ENCODE measurements around the gene ILKAP. TPM values are rescaled to one million over a fixed set of nuclear protein-coding genes. Genes with fewer than 3 reads are reported as not detected.

Gene ILKAP
- total RNA-seq, 2 experiments from 2014 or later: 42.1 to 43.3 TPM

- peaks cover 7% of the 10 kb centered on the region for H3K4me1 Mint-ChIP-seq (ENCODE audit: low read depth)
- CTCF ChIA-PET: no interaction called here
- no peak overlapping the region for H3K4me3 Mint-ChIP-seq
- POLR2A ChIA-PET: no interaction called here
- no peak overlapping the region for H3K27ac Mint-ChIP-seq
- no peaks in the 10 kb centered on the region for H3K27me3 Mint-ChIP-seq
- no peaks in the 10 kb centered on the region for H3K9me3 Mint-ChIP-seq
- H3K36me3 Mint-ChIP-seq (ENCODE audit: low read depth): peaks cover 2% of the 10 kb centered on the region
- no peak for TF ChIP-seq CTCF (IDR thresholded peaks at IDR 0.05)
- no peak for ATAC-seq
- no peak for DNase-seq
- intact Hi-C loops (cut with micrococcal nuclease): no loop called here
Observed at GRCh38 chr2:238226698-238227586, 23.4 kb upstream of the ILKAP start.

GRCh38 chr2:238225911-238226697 lies 22.6 kb upstream of the ILKAP start:
- CTCF ChIA-PET: no interaction called here

GRCh38 chr2:238225121-238225520 lies 21.6 kb upstream of the ILKAP start:
- peaks cover 2% of the 10 kb centered on the region for H3K36me3 Mint-ChIP-seq (ENCODE audit: low read depth)
- ATAC-seq (no peak), DNase-seq (no peak)
- no peaks in the 10 kb centered on the region for H3K4me1 Mint-ChIP-seq (ENCODE audit: low read depth)
- H3K4me3 Mint-ChIP-seq: no peak overlapping the region
- ChIA-PET POLR2A (interaction anchor here (0.7 to 1.0 kb wide), 2 partner anchors 9 to 11 kb away, joined by 3 read pairs; no protein-coding TSS in a partner anchor), CTCF (no interaction called here)
- no peaks in the 10 kb centered on the region for H3K27me3 Mint-ChIP-seq
- H3K27ac Mint-ChIP-seq: no peak overlapping the region
- H3K9me3 Mint-ChIP-seq: no peaks in the 10 kb centered on the region
- TF ChIP-seq CTCF (IDR thresholded peaks at IDR 0.05): no peak
- intact Hi-C loops (cut with micrococcal nuclease): no loop called here

More at GRCh38 chr2:238225911-238226697, 22.6 kb upstream of the ILKAP start:
- intact Hi-C loops (cut with micrococcal nuclease): no loop called here
- no peak for TF ChIP-seq CTCF (IDR thresholded peaks at IDR 0.05)
- no peak for DNase-seq
- Mint-ChIP-seq H3K27ac (no peak overlapping the region), H3K4me1 (ENCODE audit: low read depth) (peaks cover 6% of the 10 kb centered on the region), H3K36me3 (ENCODE audit: low read depth) (peaks cover 2% of the 10 kb centered on the region), H3K27me3 (no peaks in the 10 kb centered on the region), H3K9me3 (no peaks in the 10 kb centered on the region), H3K4me3 (no peak overlapping the region)
- POLR2A ChIA-PET: interaction anchor here (0.7 to 1.0 kb wide), 2 partner anchors 8 to 10 kb away, joined by 3 read pairs; no protein-coding TSS in a partner anchor
- no peak for ATAC-seq

GRCh38 chr2:238224356-238225035 lies 21.0 kb upstream of the ILKAP start:
- POLR2A ChIA-PET: interaction anchor here (1.0 kb wide), 1 partner anchor 12 kb away, joined by 3 read pairs; no protein-coding TSS in a partner anchor
- no peaks in the 10 kb centered on the region for H3K9me3 Mint-ChIP-seq
- H3K27me3 Mint-ChIP-seq: no peaks in the 10 kb centered on the region
- no peaks in the 10 kb centered on the region for H3K4me1 Mint-ChIP-seq (ENCODE audit: low read depth)
- no peak for ATAC-seq
- CTCF ChIA-PET: no interaction called here
- DNase-seq: no peak
- no peaks in the 10 kb centered on the region for H3K36me3 Mint-ChIP-seq (ENCODE audit: low read depth)
- H3K4me3 Mint-ChIP-seq: no peak overlapping the region
- TF ChIP-seq CTCF (IDR thresholded peaks at IDR 0.05): no peak
- intact Hi-C loops (cut with micrococcal nuclease): no loop called here
- no peak overlapping the region for H3K27ac Mint-ChIP-seq

Data from activated CD8-positive, alpha-beta T cell treated with anti-CD3 and anti-CD28 coated beads for 36 hours (primary cell).